ENCODE data around the gene ANKS1B. TPM values are rescaled to one million over a fixed set of nuclear protein-coding genes. Genes with fewer than 3 reads are reported as not detected.

Gene ANKS1B
- total RNA-seq, 8 experiments from 2014 or later = 4.4 to 49.1 (median 14.2) TPM

DNA sequence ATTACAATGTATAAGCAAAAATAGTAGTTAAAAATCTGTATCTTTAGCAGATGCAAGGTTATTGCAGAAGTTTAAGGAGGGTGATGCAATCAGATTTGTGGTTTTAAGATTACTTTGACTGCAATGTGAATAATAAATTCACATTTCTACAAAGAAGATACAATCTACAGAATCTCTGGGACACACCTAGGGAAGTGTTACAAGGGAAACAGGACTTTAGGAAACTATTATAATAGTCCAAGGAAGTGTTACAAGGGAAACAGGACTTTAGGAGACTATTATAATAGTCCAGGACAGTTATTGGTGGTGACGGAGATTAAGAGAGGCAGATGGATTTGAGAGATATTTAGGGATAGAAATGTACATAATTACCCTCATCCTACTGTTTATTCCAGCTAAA lies 491.5 kb downstream of the ANKS1B start:
- H3K27ac ChIP-seq = no peak overlapping the region
- no peak overlapping the region for H3K4me3 ChIP-seq
- in situ Hi-C loops (cut with MboI; ENCODE audit: low pct_unique_long_range_greater_than_20kb in 2 of 9, low sequenced_read_pairs in 9 of 9, unreplicated experiment in 9 of 9) = no loop called here
- peaks cover 4 to 5% of the 10 kb centered on the region in 2 donors for H3K4me1 ChIP-seq (replicated peaks in 1 of 2)
- ATAC-seq (replicated peaks in 6 of 8) = peak in 3 of 8 experiments; percentile 26 to 78 (median 75)
- WGBS, 10 experiments = 0 to 100% (median 92%) methylated on average over 1 of the region's 1 CpG; no CpG with 5 or more reads in 4 of the 10 experiments

DNA sequence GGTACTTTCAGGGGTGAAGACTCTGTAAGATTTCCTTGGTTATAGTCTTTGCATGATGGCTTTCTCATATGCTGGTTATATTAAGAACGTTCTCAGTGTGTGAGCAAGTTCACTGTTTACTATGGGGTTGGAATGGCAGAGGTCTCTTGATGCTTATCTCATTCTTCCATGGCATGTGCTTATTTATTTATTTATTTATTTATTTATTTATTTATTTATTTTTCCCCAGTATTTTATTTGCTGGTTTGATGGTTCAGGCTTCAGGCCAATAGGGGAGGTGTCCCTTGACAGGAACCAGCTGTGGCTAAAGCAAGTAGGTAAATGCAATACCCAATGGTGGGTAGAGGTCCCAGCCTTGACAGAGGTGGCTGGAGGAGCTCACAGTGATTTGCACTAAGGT lies 498.5 kb downstream of the ANKS1B start:
- WGBS, 10 experiments = 0 to 100% (median 78%) methylated on average over 1 of the region's 1 CpG; no CpG with 5 or more reads in 3 of the 10 experiments
- no peak for ATAC-seq (replicated peaks in 6 of 8)
- H3K4me3 ChIP-seq = no peak overlapping the region
- no peaks in the 10 kb centered on the region for H3K4me1 ChIP-seq (replicated peaks in 1 of 2)
- in situ Hi-C loops (cut with MboI; ENCODE audit: low pct_unique_long_range_greater_than_20kb in 2 of 9, low sequenced_read_pairs in 9 of 9, unreplicated experiment in 9 of 9) = no loop called here
- no peak overlapping the region for H3K27ac ChIP-seq

DNA sequence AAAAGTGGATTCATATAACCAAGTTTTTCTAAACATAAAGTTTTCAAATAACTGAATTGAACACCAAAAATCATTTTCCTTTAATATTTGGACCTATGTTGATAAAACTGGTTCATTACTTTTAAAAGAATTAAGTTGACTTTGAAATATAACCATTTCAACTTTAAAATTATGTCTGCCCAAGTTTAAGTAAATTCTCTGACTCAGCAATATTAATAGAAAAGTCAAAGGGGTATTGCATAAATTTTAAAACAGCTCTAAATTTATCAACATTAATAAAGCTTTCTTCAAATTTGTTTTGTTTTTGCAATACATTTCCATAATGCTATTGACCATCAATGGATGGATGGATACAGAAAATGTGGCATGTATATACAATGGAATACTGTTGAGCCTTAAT lies 505.6 kb downstream of the ANKS1B start:
- no peak for ATAC-seq (replicated peaks in 6 of 8)
- in situ Hi-C loops (cut with MboI; ENCODE audit: low pct_unique_long_range_greater_than_20kb in 2 of 9, low sequenced_read_pairs in 9 of 9, unreplicated experiment in 9 of 9) = no loop called here
- Histone ChIP-seq H3K27ac (no peak overlapping the region), H3K4me3 (no peak overlapping the region), H3K4me1 (replicated peaks in 1 of 2) (no peaks in the 10 kb centered on the region)

- in situ Hi-C loops (cut with MboI; ENCODE audit: low pct_unique_long_range_greater_than_20kb in 2 of 9, low sequenced_read_pairs in 9 of 9, unreplicated experiment in 9 of 9) = no loop called here
- Histone ChIP-seq H3K4me3 (no peak overlapping the region), H3K4me1 (replicated peaks in 1 of 2) (no peaks in the 10 kb centered on the region), H3K27ac (no peak overlapping the region)
- 0 to 86% (median 60%) methylated on average over 1 to 2 of the region's 2 CpGs; no CpG with 5 or more reads in 4 of the 10 experiments for WGBS, 10 experiments
- ATAC-seq (replicated peaks in 6 of 8) = peak in 2 of 8 experiments; percentile 36 to 94
Measured at GRCh38 chr12:99476956-99477355, 507.8 kb downstream of the ANKS1B start.

DNA sequence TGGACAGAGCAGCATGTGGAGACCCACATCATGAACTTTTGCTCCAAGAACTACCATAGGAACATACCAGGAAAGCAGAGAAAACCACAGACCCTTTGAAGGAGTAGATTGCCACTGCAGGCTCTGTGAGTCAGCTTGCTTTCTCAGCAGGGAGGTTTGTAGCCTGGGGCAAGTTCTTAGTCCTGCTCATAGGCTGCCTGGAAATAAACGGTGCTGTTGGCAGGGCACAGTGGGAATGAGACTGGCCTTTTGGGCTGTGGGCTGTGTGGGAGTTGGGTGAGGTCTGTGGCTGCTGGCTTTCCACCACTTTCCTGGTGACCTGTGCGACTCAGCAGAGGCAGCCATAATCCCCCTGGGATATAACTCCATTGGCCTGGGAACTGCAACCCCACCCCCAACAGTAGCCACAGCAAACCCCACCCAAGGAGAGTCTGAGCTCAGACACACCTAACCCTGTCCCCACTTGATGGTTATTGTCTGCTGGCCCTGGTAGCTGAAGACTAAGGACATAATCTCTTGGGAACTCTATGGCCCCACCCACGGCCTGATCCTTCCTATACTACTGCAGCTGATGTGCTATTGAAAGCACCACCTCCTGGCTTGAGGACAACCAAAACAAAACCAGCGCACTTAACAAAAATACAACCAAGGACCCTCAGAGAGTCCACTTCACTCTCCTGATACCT lies 529.2 kb downstream of the ANKS1B start:
- H3K4me3 ChIP-seq = no peak overlapping the region
- in situ Hi-C loops (cut with MboI; ENCODE audit: low pct_unique_long_range_greater_than_20kb in 2 of 9, low sequenced_read_pairs in 9 of 9, unreplicated experiment in 9 of 9) = no loop called here
- H3K4me1 ChIP-seq (replicated peaks in 1 of 2) = no peaks in the 10 kb centered on the region
- WGBS, 10 experiments = 0 to 100% (median 71%) methylated on average over 1 to 2 of the region's 4 CpGs; no CpG with 5 or more reads in 2 of the 10 experiments
- no peak overlapping the region for H3K27ac ChIP-seq
- peak in 3 of 8 experiments; percentile 69 to 88 (median 75) for ATAC-seq (replicated peaks in 6 of 8)

DNA sequence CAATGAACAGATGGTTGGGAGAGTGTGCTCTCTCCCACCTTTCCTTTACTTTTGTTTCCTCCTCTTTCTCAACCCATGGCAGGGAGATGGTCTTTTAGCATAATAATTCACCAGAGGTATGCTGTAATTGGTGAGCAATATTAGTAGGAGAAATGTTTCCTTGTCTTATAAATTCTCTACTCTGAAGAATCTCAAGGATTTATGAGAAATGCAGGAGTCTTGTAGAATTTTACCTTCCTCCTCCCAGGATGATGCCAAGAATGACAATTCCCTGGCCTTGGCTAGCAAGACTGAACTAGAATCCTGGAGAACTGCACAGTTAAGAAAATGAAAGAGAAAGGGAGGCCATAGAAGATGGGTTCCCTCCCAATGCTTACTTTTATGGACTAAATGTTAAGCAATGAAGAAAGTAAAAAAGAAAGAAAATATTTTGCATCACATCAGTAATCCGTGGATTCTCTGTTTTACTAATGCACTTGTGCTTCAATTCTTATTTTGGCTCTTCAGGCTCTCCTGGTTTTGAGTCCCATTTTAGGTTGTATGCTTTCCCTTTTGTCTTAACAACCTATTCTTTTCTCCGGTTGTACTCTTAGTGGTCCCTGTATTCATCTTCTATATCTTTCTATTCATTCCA lies 530.1 kb downstream of the ANKS1B start:
- no peak overlapping the region for H3K27ac ChIP-seq
- H3K4me3 ChIP-seq = no peak overlapping the region
- H3K4me1 ChIP-seq (replicated peaks in 1 of 2) = no peaks in the 10 kb centered on the region
- in situ Hi-C loops (cut with MboI; ENCODE audit: low pct_unique_long_range_greater_than_20kb in 2 of 9, low sequenced_read_pairs in 9 of 9, unreplicated experiment in 9 of 9) = no loop called here
- WGBS, 10 experiments = 0 to 90% (median 70%) methylated on average over 1 to 2 of the region's 2 CpGs; no CpG with 5 or more reads in 1 of the 10 experiments
- no peak for ATAC-seq (replicated peaks in 6 of 8)

DNA sequence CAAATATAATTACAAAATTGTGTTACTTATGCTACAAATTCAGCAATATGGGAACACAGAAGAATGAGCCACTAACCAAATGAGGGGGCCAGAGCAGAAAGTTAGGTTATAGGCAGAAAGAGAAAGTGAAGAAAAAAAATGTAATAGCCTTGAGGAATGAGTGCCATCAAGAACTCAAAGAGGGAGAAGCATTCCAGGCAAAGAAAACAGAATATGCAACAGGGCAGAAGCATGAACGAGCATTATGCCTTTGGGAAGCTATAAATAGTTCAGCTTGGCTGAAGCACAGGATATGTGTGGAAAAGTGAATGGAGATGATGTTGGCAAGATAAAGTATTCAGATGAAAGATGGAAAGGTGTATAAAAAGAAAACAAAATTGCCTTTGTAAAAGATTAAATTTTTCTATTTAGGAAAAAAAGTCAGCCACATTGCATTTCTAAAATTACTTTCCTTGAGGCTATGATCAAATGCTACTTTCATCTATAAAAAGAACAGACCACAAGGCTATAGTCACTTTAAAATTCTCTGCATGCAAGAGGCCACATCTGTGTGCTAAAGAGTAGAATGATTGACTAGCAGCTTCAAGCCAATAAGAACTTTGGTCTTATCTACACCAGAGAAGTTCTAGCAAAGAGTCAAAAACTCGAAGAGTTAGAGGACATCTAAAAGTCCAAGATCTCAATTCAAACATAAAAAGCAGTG lies 530.7 kb downstream of the ANKS1B start:
- in situ Hi-C loops (cut with MboI; ENCODE audit: low pct_unique_long_range_greater_than_20kb in 2 of 9, low sequenced_read_pairs in 9 of 9, unreplicated experiment in 9 of 9) = no loop called here
- WGBS, 10 experiments = 0 to 78% (median 41%) methylated on average over 1 to 2 of the region's 2 CpGs
- no peak overlapping the region for H3K27ac ChIP-seq
- H3K4me3 ChIP-seq = no peak overlapping the region
- ATAC-seq (replicated peaks in 6 of 8) = peak in 3 of 8 experiments; percentile 53 to 80 (median 55)
- no peaks in the 10 kb centered on the region for H3K4me1 ChIP-seq (replicated peaks in 1 of 2)

DNA sequence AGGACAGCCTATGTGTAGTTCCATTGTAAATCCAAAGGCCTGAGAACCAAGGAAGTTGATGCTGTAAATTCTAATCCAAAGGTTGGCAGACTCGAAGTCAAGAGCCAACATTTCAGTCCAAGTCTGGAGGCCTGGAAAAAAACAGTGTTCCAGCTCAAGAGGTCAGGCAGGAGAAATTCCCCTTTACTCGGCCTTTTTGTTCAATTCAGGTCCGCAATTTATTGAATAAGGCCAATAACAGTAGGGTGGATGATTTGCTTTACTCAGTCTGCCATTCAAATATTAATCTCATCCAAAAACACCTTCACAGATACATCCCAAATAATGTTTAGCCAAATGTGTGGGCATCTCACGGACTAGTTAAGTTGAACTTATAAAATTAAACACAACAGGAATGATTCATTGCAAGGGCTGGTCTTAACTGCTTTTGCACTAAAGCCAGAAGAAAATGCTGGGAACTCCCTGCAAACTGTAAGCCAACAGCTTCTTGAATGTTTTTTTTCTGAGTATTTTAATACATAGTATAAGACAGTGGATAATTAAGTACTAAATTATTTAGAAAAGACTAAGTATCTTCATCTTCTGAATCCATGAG lies 534.6 kb downstream of the ANKS1B start:
- in situ Hi-C loops (cut with MboI; ENCODE audit: low pct_unique_long_range_greater_than_20kb in 2 of 9, low sequenced_read_pairs in 9 of 9, unreplicated experiment in 9 of 9) = no loop called here
- WGBS, 10 experiments = 2 to 100% (median 68%) methylated on average over 2 to 4 of the region's 4 CpGs; no CpG with 5 or more reads in 1 of the 10 experiments
- H3K4me1 ChIP-seq (replicated peaks in 1 of 2) = no peaks in the 10 kb centered on the region
- no peak overlapping the region for H3K27ac ChIP-seq
- H3K4me3 ChIP-seq = no peak overlapping the region
- ATAC-seq (replicated peaks in 6 of 8) = peak in 2 of 8 experiments; percentile 3 to 9

- no peaks in the 10 kb centered on the region for H3K4me1 ChIP-seq (replicated peaks in 1 of 2)
- no peak for ATAC-seq (replicated peaks in 6 of 8)
- no peak overlapping the region for H3K27ac ChIP-seq
- in situ Hi-C loops (cut with MboI; ENCODE audit: low pct_unique_long_range_greater_than_20kb in 2 of 9, low sequenced_read_pairs in 9 of 9, unreplicated experiment in 9 of 9) = no loop called here
- H3K4me3 ChIP-seq = no peak overlapping the region
Measured at GRCh38 chr12:99444859-99445316, 539.8 kb downstream of the ANKS1B start.

GRCh38 chr12:99442758-99443157 lies 542.0 kb downstream of the ANKS1B start:
- in situ Hi-C loops (cut with MboI; ENCODE audit: low pct_unique_long_range_greater_than_20kb in 2 of 9, low sequenced_read_pairs in 9 of 9, unreplicated experiment in 9 of 9) = no loop called here
- Histone ChIP-seq H3K27ac (no peak overlapping the region), H3K4me1 (replicated peaks in 1 of 2) (no peaks in the 10 kb centered on the region), H3K4me3 (no peak overlapping the region)
- ATAC-seq (replicated peaks in 6 of 8) = no peak
- 29 to 100% (median 64%) methylated on average over 1 to 3 of the region's 3 CpGs; no CpG with 5 or more reads in 1 of the 10 experiments for WGBS, 10 experiments

DNA sequence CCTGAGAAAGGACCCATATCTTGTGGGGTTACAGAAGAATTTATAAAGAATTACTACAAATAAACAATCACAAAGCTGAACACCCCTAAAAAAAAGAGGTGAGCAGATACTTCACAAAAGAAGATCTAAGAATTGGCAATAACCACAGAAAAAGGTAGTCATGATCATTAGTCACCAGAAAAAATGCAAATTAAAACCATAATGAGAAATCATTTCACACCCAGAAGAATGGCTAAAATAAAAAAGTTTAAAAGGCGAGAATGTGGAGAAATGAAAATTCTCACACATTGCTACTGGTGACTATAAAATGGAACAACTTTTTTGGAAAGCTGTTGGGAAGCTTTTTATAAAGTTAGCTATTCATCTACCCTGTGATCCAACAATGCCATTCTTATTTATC lies 545.3 kb downstream of the ANKS1B start:
- H3K4me3 ChIP-seq = no peak overlapping the region
- WGBS, 10 experiments = 0 to 100% (median 91%) methylated on average over 1 of the region's 1 CpG; no CpG with 5 or more reads in 1 of the 10 experiments
- no peaks in the 10 kb centered on the region for H3K4me1 ChIP-seq (replicated peaks in 1 of 2)
- H3K27ac ChIP-seq = no peak overlapping the region
- in situ Hi-C loops (cut with MboI; ENCODE audit: low pct_unique_long_range_greater_than_20kb in 2 of 9, low sequenced_read_pairs in 9 of 9, unreplicated experiment in 9 of 9) = no loop called here
- ATAC-seq (replicated peaks in 6 of 8) = no peak

- in situ Hi-C loops (cut with MboI; ENCODE audit: low pct_unique_long_range_greater_than_20kb in 2 of 9, low sequenced_read_pairs in 9 of 9, unreplicated experiment in 9 of 9) = no loop called here
- no peak overlapping the region for H3K27ac ChIP-seq
- no peak for ATAC-seq (replicated peaks in 6 of 8)
- no peaks in the 10 kb centered on the region for H3K4me1 ChIP-seq (replicated peaks in 1 of 2)
- H3K4me3 ChIP-seq = no peak overlapping the region
Measured at GRCh38 chr12:99436584-99436983, 548.2 kb downstream of the ANKS1B start.

Measured in motor neuron (in vitro differentiated cells).